ENCODE data around the gene DGCR6.
"Not testable (repeated sequence)": the region's sequence is repeated elsewhere in the genome, so short reads cannot be mapped to it uniquely, and the experiment has no call there.

DGCR6 gene

DNA sequence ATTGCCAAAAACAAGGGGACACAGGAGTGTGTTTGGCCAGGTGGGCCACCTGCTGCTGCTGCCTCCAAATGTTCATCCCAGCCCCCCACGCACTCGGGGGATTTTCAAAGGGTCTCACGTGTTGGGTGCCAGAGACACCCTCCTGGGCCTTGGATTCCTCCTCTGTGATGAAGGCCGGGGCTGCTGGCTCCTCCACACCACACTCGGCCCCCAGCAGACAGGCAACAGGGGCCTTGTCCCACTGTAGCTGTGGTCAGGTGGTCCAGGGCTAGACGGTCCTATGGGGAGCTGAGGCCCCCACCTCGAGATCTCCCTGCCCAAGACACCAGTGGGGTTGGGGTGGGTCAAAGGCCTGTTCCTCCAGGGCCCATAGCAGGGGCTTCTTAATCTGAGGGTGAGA lies 55.1 kb downstream of the DGCR6 start:
- H3K27me3 Mint-ChIP-seq; H3K4me1 Mint-ChIP-seq; H3K27ac Mint-ChIP-seq; H3K4me3 Mint-ChIP-seq; ATAC-seq (ENCODE audit: low read depth); DNase-seq (ENCODE audit: low spot score in 2 of 2); H3K36me3 Mint-ChIP-seq; H3K9me3 Mint-ChIP-seq: not testable (repeated sequence)
